Trophoblast cell (in vitro differentiated cells and primary cell): ENCODE data around the gene GET4.
A peak's percentile ranks its signal among the peaks of the same experiment; 100 is the strongest.
"Not testable (repeated sequence)": the region's sequence is repeated elsewhere in the genome, so short reads cannot be mapped to it uniquely, and the experiment has no call there.

Experiments used
- DNase-seq, 2 donors: peaks; one replicate each; pipeline ENCODE4 v3.0.0-alpha.2; 2016
- H2AFZ ChIP-seq: 2 replicates; pipeline ENCODE4 v1.6.1; 2013; ENCODE audit warnings: low read length, moderate library complexity, mild to moderate bottlenecking; ENCODE audit not compliant: insufficient read depth, poor library complexity
- H2AK5ac ChIP-seq: 2 replicates; pipeline ENCODE4 v1.6.1; 2013; ENCODE audit warnings: mild to moderate bottlenecking, low read length
- H2BK120ac ChIP-seq: 2 replicates; pipeline ENCODE4 v1.6.1; 2013; ENCODE audit warnings: low read length, mild to moderate bottlenecking, moderate library complexity; ENCODE audit not compliant: insufficient read depth, poor library complexity
- H2BK12ac ChIP-seq: 2 replicates; pipeline ENCODE4 v1.6.1; 2013; ENCODE audit warnings: mild to moderate bottlenecking, low read length, moderate library complexity
- H2BK5ac ChIP-seq: 2 replicates; pipeline ENCODE4 v1.6.1; 2013; ENCODE audit warnings: low read length, low read depth, moderate library complexity, mild to moderate bottlenecking; ENCODE audit not compliant: poor library complexity
- H3K14ac ChIP-seq: 2 replicates; pipeline ENCODE4 v1.6.1; 2013; ENCODE audit warnings: mild to moderate bottlenecking, low read length
- H3K18ac ChIP-seq: 2 replicates; pipeline ENCODE4 v1.6.1; 2013; ENCODE audit warnings: mild to moderate bottlenecking, low read length
- H3K23ac ChIP-seq: 2 replicates; pipeline ENCODE4 v1.6.1; 2013; ENCODE audit warnings: low read length
- H3K27ac ChIP-seq: 2 replicates; pipeline ENCODE4 v1.5.1; 2013; ENCODE audit warnings: low read depth, mild to moderate bottlenecking, inconsistent platforms, low read length, moderate library complexity
- H3K27me3 ChIP-seq: 2 replicates; pipeline ENCODE4 v1.6.1; 2013; ENCODE audit warnings: inconsistent platforms, mild to moderate bottlenecking, low read length, moderate library complexity; ENCODE audit not compliant: insufficient read depth
- H3K36me3 ChIP-seq, 2 experiments: 1 replicate in 1 of 2; 2 replicates in 1 of 2; pipeline ENCODE4 v1.6.1; 2013; ENCODE audit warnings: low read length in 2 of 2, mild to moderate bottlenecking in 2 of 2, moderate library complexity in 1 of 2; ENCODE audit not compliant: insufficient read depth in 2 of 2, control insufficient read depth in 1 of 2
- H3K4ac ChIP-seq: 2 replicates; pipeline ENCODE4 v1.6.1; 2013; ENCODE audit warnings: low read depth, mild to moderate bottlenecking, low read length, moderate library complexity
- H3K4me1 ChIP-seq, 2 experiments: 1 replicate in 1 of 2; 2 replicates in 1 of 2; pipeline ENCODE4 v1.6.1; 2013; ENCODE audit warnings: low read length in 2 of 2, mild to moderate bottlenecking in 2 of 2, moderate library complexity in 1 of 2; ENCODE audit not compliant: insufficient read depth in 2 of 2, control insufficient read depth in 1 of 2
- H3K4me2 ChIP-seq: 2 replicates; pipeline ENCODE4 v1.6.1; 2013; ENCODE audit warnings: inconsistent platforms, mild to moderate bottlenecking, low read length, moderate library complexity
- H3K4me3 ChIP-seq: 2 replicates; pipeline ENCODE4 v1.5.1; 2013; ENCODE audit warnings: mild to moderate bottlenecking, low read depth, low read length, inconsistent platforms
- H3K79me1 ChIP-seq: one replicate; pipeline ENCODE4 v1.6.1; 2013; ENCODE audit warnings: low read length
- H3K79me2 ChIP-seq: 2 replicates; pipeline ENCODE4 v1.6.1; 2013; ENCODE audit warnings: low read length, mild to moderate bottlenecking; ENCODE audit not compliant: control insufficient read depth, insufficient read depth, poor library complexity
- H3K9ac ChIP-seq: 2 replicates; pipeline ENCODE4 v1.6.1; 2013; ENCODE audit warnings: mild to moderate bottlenecking, low read length
- H3K9me3 ChIP-seq: 2 replicates; pipeline ENCODE4 v1.6.1; 2013; ENCODE audit warnings: low read depth, mild to moderate bottlenecking, control low read depth, inconsistent platforms, low read length; ENCODE audit not compliant: insufficient read depth
- H4K12ac ChIP-seq: 2 replicates; pipeline ENCODE4 v1.6.1; 2013; ENCODE audit warnings: low read depth, mild to moderate bottlenecking, low read length, moderate library complexity
- H4K8ac ChIP-seq: 2 replicates; pipeline ENCODE4 v1.6.1; 2013; ENCODE audit warnings: low read depth, mild to moderate bottlenecking, low read length, moderate library complexity
- H4K91ac ChIP-seq: one replicate; pipeline ENCODE4 v1.6.1; 2013; ENCODE audit warnings: low read depth, mild to moderate bottlenecking, low read length, moderate library complexity
- WGBS: extraction: QIAGEN DNeasy Blood & Tissue Kit; methylation state at CpG from one replicate; pipeline ENCODE4 v1.1.7; 2013; ENCODE audit warnings: missing lambda C conversion rate; ENCODE audit not compliant: insufficient read length, insufficient coverage; ENCODE audit errors: extremely low coverage; 5-methylcytosine and 5-hydroxymethylcytosine counted together

Gene GET4

DNA sequence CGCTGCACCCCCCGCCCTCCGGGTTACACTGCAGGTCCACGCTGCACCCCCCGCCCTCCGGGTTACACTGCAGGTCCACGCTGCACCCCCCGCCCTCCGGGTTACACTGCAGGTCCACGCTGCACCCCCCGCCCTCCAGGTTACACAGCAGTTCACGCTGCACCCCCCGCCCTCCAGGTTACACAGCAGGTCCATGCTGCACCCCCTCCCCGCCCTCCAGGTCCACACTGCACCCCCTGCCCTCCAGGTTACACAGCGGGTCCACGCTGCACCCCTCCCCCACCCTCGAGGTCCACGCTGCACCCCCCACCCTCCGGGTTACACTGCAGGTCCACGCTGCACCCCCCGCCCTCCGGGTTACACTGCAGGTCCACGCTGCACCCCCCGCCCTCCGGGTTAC is 47.7 kb downstream of the GET4 start:
- not testable (repeated sequence) for H4K8ac ChIP-seq, H3K79me2 ChIP-seq, DNase-seq, H2AFZ ChIP-seq, H3K4ac ChIP-seq, H3K27me3 ChIP-seq, H3K18ac ChIP-seq, H4K12ac ChIP-seq, H3K4me3 ChIP-seq, H3K9ac ChIP-seq, H3K23ac ChIP-seq, H3K4me1 ChIP-seq, H2BK120ac ChIP-seq, H2BK5ac ChIP-seq, H3K4me2 ChIP-seq, H3K36me3 ChIP-seq, H2AK5ac ChIP-seq, H3K27ac ChIP-seq, H3K14ac ChIP-seq, H2BK12ac ChIP-seq, H3K79me1 ChIP-seq, H4K91ac ChIP-seq, H3K9me3 ChIP-seq
- WGBS = no CpG with 5 or more reads among the region's 25 CpGs

DNA sequence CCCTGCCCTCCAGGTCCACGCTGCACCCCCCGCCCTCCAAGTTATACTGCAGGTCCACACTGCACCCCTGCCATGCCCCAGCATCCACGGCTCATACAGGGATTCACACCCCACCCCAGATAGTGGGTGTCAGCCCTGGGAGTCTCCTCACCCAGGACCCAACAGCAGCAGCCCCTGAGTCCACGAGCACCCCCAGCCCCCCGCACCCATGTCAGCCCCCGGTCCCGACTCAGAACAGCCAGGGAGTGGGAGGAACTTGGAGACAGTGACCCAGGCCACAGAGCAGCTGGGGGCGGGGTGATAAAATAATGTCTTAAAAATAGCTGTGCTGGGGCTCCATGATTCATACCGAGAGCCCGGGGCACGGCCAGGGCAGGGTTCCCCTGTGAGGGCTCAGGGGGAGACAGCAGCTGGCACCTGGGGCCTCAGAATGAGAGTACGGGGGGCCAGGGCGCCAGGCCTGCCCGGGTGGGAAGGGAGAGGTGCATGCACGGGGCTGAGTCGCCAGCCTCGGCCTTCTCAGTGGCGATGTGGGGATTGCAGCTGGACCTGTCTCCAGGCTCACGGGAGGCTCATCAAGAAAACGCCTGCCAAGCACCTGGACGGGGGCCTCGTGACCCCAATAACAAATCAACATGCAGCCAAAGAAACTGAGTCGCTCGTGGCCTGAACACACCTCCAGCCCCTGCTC is 48.3 kb downstream of the GET4 start:
- H3K4me1 ChIP-seq = peaks cover 2 to 6% of the 10 kb centered on the region in 2 experiments
- H3K79me2 ChIP-seq = no peaks in the 10 kb centered on the region
- H3K14ac ChIP-seq = no peak overlapping the region
- no peak overlapping the region for H2BK5ac ChIP-seq
- no peak overlapping the region for H2AFZ ChIP-seq
- H2AK5ac ChIP-seq = no peak overlapping the region
- no peak for DNase-seq
- no peak overlapping the region for H3K4me2 ChIP-seq
- H3K9ac ChIP-seq = no peak overlapping the region
- no peak overlapping the region for H2BK120ac ChIP-seq
- no peak overlapping the region for H4K12ac ChIP-seq
- no peak overlapping the region for H3K4ac ChIP-seq
- no CpG with 5 or more reads among the region's 24 CpGs for whole genome bisulfite sequencing
- no peaks in the 10 kb centered on the region for H3K27me3 ChIP-seq
- no peak overlapping the region for H3K27ac ChIP-seq
- H3K79me1 ChIP-seq = no peaks in the 10 kb centered on the region
- no peak overlapping the region for H4K91ac ChIP-seq
- no peaks in the 10 kb centered on the region for H3K36me3 ChIP-seq
- H3K4me3 ChIP-seq = peak overlapping the region; percentile 27
- no peak overlapping the region for H3K18ac ChIP-seq
- no peak overlapping the region for H4K8ac ChIP-seq
- no peak overlapping the region for H3K23ac ChIP-seq
- H3K9me3 ChIP-seq = no peaks in the 10 kb centered on the region
- H2BK12ac ChIP-seq = no peak overlapping the region

DNA sequence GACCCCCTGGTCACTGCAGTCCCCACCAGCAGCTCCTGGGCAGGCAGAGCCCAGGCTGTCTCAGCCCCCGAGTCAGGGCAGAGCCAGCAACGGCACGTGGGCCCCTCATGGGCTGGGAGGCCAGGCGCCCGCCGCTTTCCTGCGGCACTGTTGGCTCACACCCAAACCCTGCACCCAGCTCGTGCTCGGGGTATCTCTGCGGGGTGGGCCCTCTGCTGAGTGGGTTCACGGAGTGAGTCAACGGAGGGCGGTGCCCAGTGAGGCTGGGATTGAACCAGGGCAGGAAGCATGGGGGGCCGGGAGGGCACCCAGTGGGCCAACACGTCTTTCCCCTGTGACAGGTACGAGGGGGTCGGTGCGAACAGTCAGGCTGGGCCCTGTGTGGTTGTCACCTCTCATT is 49.2 kb downstream of the GET4 start:
- Histone ChIP-seq H2AK5ac (no peak overlapping the region), H3K9ac (no peak overlapping the region), H3K9me3 (no peaks in the 10 kb centered on the region), H2BK120ac (no peak overlapping the region), H3K79me1 (no peaks in the 10 kb centered on the region), H2BK5ac (no peak overlapping the region), H3K27ac (no peak overlapping the region), H4K12ac (no peak overlapping the region), H3K27me3 (no peaks in the 10 kb centered on the region), H3K18ac (no peak overlapping the region), H3K79me2 (no peaks in the 10 kb centered on the region), H3K4me3 (peak overlapping the region; percentile 27), H3K4me1 (peaks cover 2 to 6% of the 10 kb centered on the region in 2 experiments), H3K4ac (no peak overlapping the region), H3K4me2 (no peak overlapping the region), H2AFZ (no peak overlapping the region), H4K91ac (no peak overlapping the region), H3K14ac (no peak overlapping the region), H3K36me3 (no peaks in the 10 kb centered on the region), H2BK12ac (no peak overlapping the region), H3K23ac (no peak overlapping the region), H4K8ac (no peak overlapping the region)
- no peak for DNase-seq
- no CpG with 5 or more reads among the region's 18 CpGs for WGBS

DNA sequence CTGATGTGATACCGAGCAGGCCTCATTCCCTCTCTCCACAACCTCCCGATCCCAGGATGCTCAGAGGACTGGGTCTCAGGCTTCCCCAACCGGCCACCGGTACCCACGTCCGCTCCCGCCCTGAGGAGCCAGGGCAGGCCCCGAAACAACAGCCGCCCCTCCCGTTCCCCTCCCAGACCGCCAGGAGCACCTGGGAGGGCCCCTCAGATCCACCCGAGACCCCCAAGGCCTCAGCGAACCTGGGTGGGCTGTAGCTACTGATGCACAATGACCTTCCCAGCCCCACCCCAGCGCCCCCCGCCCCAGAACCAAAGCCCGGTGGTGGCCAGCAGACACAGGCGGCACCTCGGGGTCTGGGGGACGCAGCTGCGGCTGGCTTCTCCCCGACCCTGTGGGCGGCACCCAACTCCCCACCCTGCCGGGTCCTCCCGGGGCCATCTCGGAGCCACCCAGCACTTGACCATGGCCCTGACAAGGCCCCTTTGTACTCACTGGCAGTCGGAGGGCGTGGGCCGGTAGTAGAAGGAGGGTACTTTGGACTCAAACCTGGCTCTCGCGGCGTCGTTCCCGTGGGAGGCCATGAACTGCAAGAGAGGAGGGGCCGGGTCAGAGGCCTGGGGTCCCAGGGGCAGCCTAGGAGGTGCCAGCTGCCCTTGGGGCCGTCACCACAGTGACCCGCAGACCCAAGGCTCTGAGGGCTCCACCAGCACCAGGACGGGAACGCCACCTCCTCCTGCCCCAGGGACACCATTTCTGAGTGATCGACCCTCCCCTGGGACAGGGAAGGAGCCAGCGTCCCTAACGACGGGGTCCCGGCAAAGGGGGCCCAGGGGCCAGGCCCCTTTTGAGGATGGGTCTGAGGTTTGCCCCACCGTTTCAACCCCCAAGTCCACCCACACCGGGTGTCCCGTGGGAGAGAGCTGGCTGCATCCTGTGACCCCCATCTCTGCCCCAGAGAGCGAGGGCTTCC is 50.0 kb downstream of the GET4 start:
- no peaks in the 10 kb centered on the region for H3K79me2 ChIP-seq
- no peaks in the 10 kb centered on the region for H3K27me3 ChIP-seq
- DNase-seq = no peak
- H3K9me3 ChIP-seq = no peaks in the 10 kb centered on the region
- no peak overlapping the region for H4K91ac ChIP-seq
- no peak overlapping the region for H3K4ac ChIP-seq
- H3K9ac ChIP-seq = no peak overlapping the region
- H2BK120ac ChIP-seq = no peak overlapping the region
- H3K14ac ChIP-seq = no peak overlapping the region
- no peak overlapping the region for H3K23ac ChIP-seq
- H3K18ac ChIP-seq = no peak overlapping the region
- H3K79me1 ChIP-seq = no peaks in the 10 kb centered on the region
- H3K4me1 ChIP-seq = peaks cover 2 to 6% of the 10 kb centered on the region in 2 experiments
- H4K8ac ChIP-seq = no peak overlapping the region
- H3K4me3 ChIP-seq = peak overlapping the region; percentile 27
- H2AK5ac ChIP-seq = no peak overlapping the region
- H4K12ac ChIP-seq = no peak overlapping the region
- no peak overlapping the region for H2AFZ ChIP-seq
- H3K27ac ChIP-seq = no peak overlapping the region
- no peak overlapping the region for H2BK5ac ChIP-seq
- no peaks in the 10 kb centered on the region for H3K36me3 ChIP-seq
- H2BK12ac ChIP-seq = no peak overlapping the region
- WGBS = no CpG with 5 or more reads among the region's 47 CpGs
- H3K4me2 ChIP-seq = no peak overlapping the region
